ENCODE data around the gene IKZF2. TPM values are rescaled to one million over a fixed set of nuclear protein-coding genes. Genes with fewer than 3 reads are reported as not detected.

IKZF2 gene
- total RNA-seq, 1 experiment from 2014 or later, result 14.2 TPM

- H3K9me3 Mint-ChIP-seq (ENCODE audit: unreplicated experiment), result no peaks in the 10 kb centered on the region
- Histone ChIP-seq H3K4me1 (peaks cover 32% of the 10 kb centered on the region), H3K9me3 (no peaks in the 10 kb centered on the region), H3K27me3 (replicated peaks; ENCODE audit: control insufficient read depth, insufficient read depth, low read length) (no peaks in the 10 kb centered on the region), H3K36me3 (ENCODE audit: control insufficient read depth, insufficient read depth, low read length) (no peaks in the 10 kb centered on the region), H3K4me3 (ENCODE audit: low read depth, low read length) (no peak overlapping the region)
- intact Hi-C loops (cut with micrococcal nuclease; ENCODE audit: unreplicated experiment), result loop anchor here (1.0 to 2.0 kb wide), 5 partner anchors 13 to 282 kb away; no protein-coding TSS in a partner anchor
- no peak for TF ChIP-seq CTCF (IDR thresholded peaks at IDR 0.05; ENCODE audit: insufficient read depth in 1 of 2, low read depth in 1 of 2, low read length in 1 of 2, severe bottlenecking in 1 of 2, unreplicated experiment in 1 of 2)
- H3K27me3 Mint-ChIP-seq (ENCODE audit: insufficient read depth, unreplicated experiment), result no peaks in the 10 kb centered on the region
- H3K27ac Mint-ChIP-seq (ENCODE audit: unreplicated experiment), result peak overlapping the region; percentile 94
- H3K36me3 Mint-ChIP-seq (ENCODE audit: insufficient read depth, unreplicated experiment), result peaks cover 20% of the 10 kb centered on the region
- H3K4me1 Mint-ChIP-seq (ENCODE audit: low read depth, unreplicated experiment), result peaks cover 24% of the 10 kb centered on the region
- POLR2A ChIA-PET, result no interaction called here
- no peak for DNase-seq
- BruUV-seq (replicated peaks), result no TSS peak
- CTCF ChIA-PET, result no interaction called here
- peak overlapping the region; percentile 72 for H3K4me3 Mint-ChIP-seq (ENCODE audit: unreplicated experiment)
Measured at GRCh38 chr2:213188533-213188867, 37.1 kb upstream of the IKZF2 start.

GRCh38 chr2:213187833-213188532, 36.6 kb upstream of the IKZF2 start:
- no peak for TF ChIP-seq CTCF (IDR thresholded peaks at IDR 0.05; ENCODE audit: insufficient read depth in 1 of 2, low read depth in 1 of 2, low read length in 1 of 2, severe bottlenecking in 1 of 2, unreplicated experiment in 1 of 2)
- Histone ChIP-seq H3K4me1 (peaks cover 32% of the 10 kb centered on the region), H3K27me3 (replicated peaks; ENCODE audit: control insufficient read depth, insufficient read depth, low read length) (no peaks in the 10 kb centered on the region), H3K4me3 (ENCODE audit: low read depth, low read length) (no peak overlapping the region), H3K9me3 (no peaks in the 10 kb centered on the region), H3K36me3 (ENCODE audit: control insufficient read depth, insufficient read depth, low read length) (no peaks in the 10 kb centered on the region)
- DNase-seq, result peak; percentile 74 to 78
- peaks cover 22% of the 10 kb centered on the region for H3K4me1 Mint-ChIP-seq (ENCODE audit: low read depth, unreplicated experiment)
- H3K36me3 Mint-ChIP-seq (ENCODE audit: insufficient read depth, unreplicated experiment), result peaks cover 20% of the 10 kb centered on the region
- ChIA-PET POLR2A (no interaction called here), CTCF (no interaction called here)
- H3K4me3 Mint-ChIP-seq (ENCODE audit: unreplicated experiment), result peak overlapping the region; percentile 72
- no peaks in the 10 kb centered on the region for H3K9me3 Mint-ChIP-seq (ENCODE audit: unreplicated experiment)
- peak overlapping the region; percentile 94 for H3K27ac Mint-ChIP-seq (ENCODE audit: unreplicated experiment)
- no TSS peak for BruUV-seq (replicated peaks)
- no peaks in the 10 kb centered on the region for H3K27me3 Mint-ChIP-seq (ENCODE audit: insufficient read depth, unreplicated experiment)
- intact Hi-C loops (cut with micrococcal nuclease; ENCODE audit: unreplicated experiment), result loop anchor here (1.0 to 2.0 kb wide), 5 partner anchors 13 to 281 kb away; no protein-coding TSS in a partner anchor

GRCh38 chr2:213187386-213187785, 36.0 kb upstream of the IKZF2 start:
- Mint-ChIP-seq H3K27ac (ENCODE audit: unreplicated experiment) (peak overlapping the region; percentile 94), H3K27me3 (ENCODE audit: insufficient read depth, unreplicated experiment) (no peaks in the 10 kb centered on the region), H3K4me3 (ENCODE audit: unreplicated experiment) (no peak overlapping the region), H3K9me3 (ENCODE audit: unreplicated experiment) (no peaks in the 10 kb centered on the region), H3K4me1 (ENCODE audit: low read depth, unreplicated experiment) (peaks cover 22% of the 10 kb centered on the region), H3K36me3 (ENCODE audit: insufficient read depth, unreplicated experiment) (peaks cover 20% of the 10 kb centered on the region)
- Histone ChIP-seq H3K4me3 (ENCODE audit: low read depth, low read length) (no peak overlapping the region), H3K4me1 (peaks cover 32% of the 10 kb centered on the region), H3K27me3 (replicated peaks; ENCODE audit: control insufficient read depth, insufficient read depth, low read length) (no peaks in the 10 kb centered on the region), H3K36me3 (ENCODE audit: control insufficient read depth, insufficient read depth, low read length) (no peaks in the 10 kb centered on the region), H3K9me3 (no peaks in the 10 kb centered on the region)
- no TSS peak for BruUV-seq (replicated peaks)
- intact Hi-C loops (cut with micrococcal nuclease; ENCODE audit: unreplicated experiment), result no loop called here
- POLR2A ChIA-PET, result no interaction called here
- CTCF ChIA-PET, result no interaction called here
- TF ChIP-seq CTCF (IDR thresholded peaks at IDR 0.05; ENCODE audit: insufficient read depth in 1 of 2, low read depth in 1 of 2, low read length in 1 of 2, severe bottlenecking in 1 of 2, unreplicated experiment in 1 of 2), result no peak
- DNase-seq, result no peak

Data from Caco-2 (cell line).